HL-60 (cell line): ENCODE results near the gene ACTL6B.

Experiments used
- DNase-seq, 2 experiments: peaks; one replicate each; pipeline ENCODE4 v3.0.0-alpha.2; 2010 to 2020; ENCODE audit warnings: low read depth in 1 of 2, low spot score in 1 of 2
- H3K27ac ChIP-seq: fragments of 250-450 bp; sonication (Bioruptor Pico); replicated peaks from 2 replicates; pipeline ENCODE4 v1.5.1; 2020; ENCODE audit warnings: mild to moderate bottlenecking, moderate library complexity
- H3K27me3 ChIP-seq: fragments of 250-450 bp; sonication (Bioruptor Pico); 2 replicates; pipeline ENCODE4 v1.5.1; 2021; ENCODE audit warnings: mild to moderate bottlenecking, moderate library complexity; ENCODE audit not compliant: insufficient read depth, poor library complexity, severe bottlenecking
- H3K4me3 ChIP-seq: replicated peaks from 2 replicates; pipeline ENCODE4 v1.5.1; 2011; ENCODE audit warnings: mild to moderate bottlenecking, control low read depth, low read length; ENCODE audit not compliant: insufficient read depth
- GABPA ChIP-seq: IDR thresholded peaks from 2 replicates; pipeline ENCODE4 v1.6.1; 2012; ENCODE audit warnings: low read depth
- POLR2AphosphoS5 ChIP-seq: IDR thresholded peaks from 2 replicates; pipeline ENCODE4 v1.6.1; 2012; ENCODE audit warnings: low read depth
- SPI1 ChIP-seq: IDR thresholded peaks from 2 replicates; pipeline ENCODE4 v1.6.1; 2012; ENCODE audit warnings: low read depth, mild to moderate bottlenecking, borderline replicate concordance
- TF ChIP-seq, protein P1 (sequence below): IDR thresholded peaks from one replicate; pipeline ENCODE4 v1.5.1; 2011; ENCODE audit warnings: low read length, control low read depth, inconsistent platforms; ENCODE audit not compliant: insufficient read depth
- TF ChIP-seq, protein P2 (sequence below): IDR thresholded peaks from 2 replicates; pipeline ENCODE4 v1.6.1; 2012; ENCODE audit warnings: low read depth; ENCODE audit not compliant: insufficient replicate concordance

The ACTL6B gene

DNA sequence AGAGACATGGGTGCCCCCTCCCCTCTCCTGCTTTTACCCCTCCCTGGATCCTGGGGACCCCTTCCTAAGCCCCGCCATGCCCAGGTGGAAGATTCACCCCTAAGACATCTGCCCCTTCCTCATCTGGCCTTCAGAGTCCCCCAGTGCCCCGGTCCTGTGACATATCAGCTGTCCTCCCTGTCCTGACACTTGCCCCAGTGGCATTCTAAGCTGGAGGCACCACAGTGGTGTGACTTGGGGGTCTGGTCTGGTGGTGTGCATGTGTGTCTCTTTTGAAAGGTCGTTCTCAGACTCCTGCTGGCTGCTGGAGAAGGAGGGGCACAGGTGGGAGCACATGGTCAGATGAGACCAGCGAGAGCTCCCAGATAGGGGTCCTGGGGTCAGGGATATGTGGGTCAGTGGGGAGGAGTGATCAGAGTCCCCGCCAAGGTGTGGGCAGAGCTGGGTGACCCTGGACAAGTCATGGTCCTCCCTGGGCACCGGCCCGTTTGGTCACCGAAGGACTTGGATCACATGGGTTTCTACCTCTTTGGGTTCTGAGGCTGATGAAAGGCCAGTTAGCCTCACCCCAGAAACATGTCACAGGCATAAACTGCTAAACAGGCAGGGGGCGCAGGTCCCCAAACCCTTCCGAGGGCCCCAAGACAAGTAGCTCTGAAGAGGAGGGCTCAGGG lies 14.3 kb downstream of the ACTL6B start:
- DNase-seq, result no peak
- TF ChIP-seq, protein P1, sequence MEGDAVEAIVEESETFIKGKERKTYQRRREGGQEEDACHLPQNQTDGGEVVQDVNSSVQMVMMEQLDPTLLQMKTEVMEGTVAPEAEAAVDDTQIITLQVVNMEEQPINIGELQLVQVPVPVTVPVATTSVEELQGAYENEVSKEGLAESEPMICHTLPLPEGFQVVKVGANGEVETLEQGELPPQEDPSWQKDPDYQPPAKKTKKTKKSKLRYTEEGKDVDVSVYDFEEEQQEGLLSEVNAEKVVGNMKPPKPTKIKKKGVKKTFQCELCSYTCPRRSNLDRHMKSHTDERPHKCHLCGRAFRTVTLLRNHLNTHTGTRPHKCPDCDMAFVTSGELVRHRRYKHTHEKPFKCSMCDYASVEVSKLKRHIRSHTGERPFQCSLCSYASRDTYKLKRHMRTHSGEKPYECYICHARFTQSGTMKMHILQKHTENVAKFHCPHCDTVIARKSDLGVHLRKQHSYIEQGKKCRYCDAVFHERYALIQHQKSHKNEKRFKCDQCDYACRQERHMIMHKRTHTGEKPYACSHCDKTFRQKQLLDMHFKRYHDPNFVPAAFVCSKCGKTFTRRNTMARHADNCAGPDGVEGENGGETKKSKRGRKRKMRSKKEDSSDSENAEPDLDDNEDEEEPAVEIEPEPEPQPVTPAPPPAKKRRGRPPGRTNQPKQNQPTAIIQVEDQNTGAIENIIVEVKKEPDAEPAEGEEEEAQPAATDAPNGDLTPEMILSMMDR, result no peak
- TF ChIP-seq SPI1, result no peak
- TF ChIP-seq GABPA, result no peak
- TF ChIP-seq, protein P2, sequence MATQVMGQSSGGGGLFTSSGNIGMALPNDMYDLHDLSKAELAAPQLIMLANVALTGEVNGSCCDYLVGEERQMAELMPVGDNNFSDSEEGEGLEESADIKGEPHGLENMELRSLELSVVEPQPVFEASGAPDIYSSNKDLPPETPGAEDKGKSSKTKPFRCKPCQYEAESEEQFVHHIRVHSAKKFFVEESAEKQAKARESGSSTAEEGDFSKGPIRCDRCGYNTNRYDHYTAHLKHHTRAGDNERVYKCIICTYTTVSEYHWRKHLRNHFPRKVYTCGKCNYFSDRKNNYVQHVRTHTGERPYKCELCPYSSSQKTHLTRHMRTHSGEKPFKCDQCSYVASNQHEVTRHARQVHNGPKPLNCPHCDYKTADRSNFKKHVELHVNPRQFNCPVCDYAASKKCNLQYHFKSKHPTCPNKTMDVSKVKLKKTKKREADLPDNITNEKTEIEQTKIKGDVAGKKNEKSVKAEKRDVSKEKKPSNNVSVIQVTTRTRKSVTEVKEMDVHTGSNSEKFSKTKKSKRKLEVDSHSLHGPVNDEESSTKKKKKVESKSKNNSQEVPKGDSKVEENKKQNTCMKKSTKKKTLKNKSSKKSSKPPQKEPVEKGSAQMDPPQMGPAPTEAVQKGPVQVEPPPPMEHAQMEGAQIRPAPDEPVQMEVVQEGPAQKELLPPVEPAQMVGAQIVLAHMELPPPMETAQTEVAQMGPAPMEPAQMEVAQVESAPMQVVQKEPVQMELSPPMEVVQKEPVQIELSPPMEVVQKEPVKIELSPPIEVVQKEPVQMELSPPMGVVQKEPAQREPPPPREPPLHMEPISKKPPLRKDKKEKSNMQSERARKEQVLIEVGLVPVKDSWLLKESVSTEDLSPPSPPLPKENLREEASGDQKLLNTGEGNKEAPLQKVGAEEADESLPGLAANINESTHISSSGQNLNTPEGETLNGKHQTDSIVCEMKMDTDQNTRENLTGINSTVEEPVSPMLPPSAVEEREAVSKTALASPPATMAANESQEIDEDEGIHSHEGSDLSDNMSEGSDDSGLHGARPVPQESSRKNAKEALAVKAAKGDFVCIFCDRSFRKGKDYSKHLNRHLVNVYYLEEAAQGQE, result no peak
- TF ChIP-seq POLR2AphosphoS5, result no peak
- Histone ChIP-seq H3K4me3 (no peak overlapping the region), H3K27me3 (no peaks in the 10 kb centered on the region), H3K27ac (no peak overlapping the region)

DNA sequence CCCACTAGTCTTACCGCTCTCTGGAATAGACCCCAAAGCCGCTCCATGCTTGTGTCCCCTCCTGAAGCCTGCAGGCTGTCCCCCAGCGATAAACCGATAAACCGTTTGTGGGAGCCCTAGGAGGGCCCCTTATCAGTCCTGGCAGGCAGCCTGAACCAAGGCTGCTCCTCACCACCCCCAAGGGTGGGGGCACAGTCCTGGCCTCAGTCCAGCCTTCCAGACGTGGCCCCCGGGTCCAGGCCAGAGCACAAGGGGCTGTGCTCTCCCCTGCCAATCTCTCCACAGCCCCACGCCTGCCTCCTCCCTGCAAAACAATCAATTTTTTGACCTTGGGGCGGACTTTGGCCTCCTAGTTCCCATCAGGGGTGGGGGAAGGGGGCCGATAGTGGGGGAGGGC lies 14.8 kb downstream of the ACTL6B start, which contains the start of gene TFR2:
Gene TFR2 (minus strand): TSS at position 90 of the 397 bp plus-strand sequence. CDS start 43 bp downstream, at position 47.
- H3K4me3 ChIP-seq, result no peak within 1 kb of the TSS
- no peak for DNase-seq
- H3K27me3 ChIP-seq, result no peaks in the 10 kb centered on the region
- TF ChIP-seq, protein P1, result no peak
- TF ChIP-seq GABPA (no peak), SPI1 (no peak), POLR2AphosphoS5 (no peak)
- no peak within 1 kb of the TSS for H3K27ac ChIP-seq

DNA sequence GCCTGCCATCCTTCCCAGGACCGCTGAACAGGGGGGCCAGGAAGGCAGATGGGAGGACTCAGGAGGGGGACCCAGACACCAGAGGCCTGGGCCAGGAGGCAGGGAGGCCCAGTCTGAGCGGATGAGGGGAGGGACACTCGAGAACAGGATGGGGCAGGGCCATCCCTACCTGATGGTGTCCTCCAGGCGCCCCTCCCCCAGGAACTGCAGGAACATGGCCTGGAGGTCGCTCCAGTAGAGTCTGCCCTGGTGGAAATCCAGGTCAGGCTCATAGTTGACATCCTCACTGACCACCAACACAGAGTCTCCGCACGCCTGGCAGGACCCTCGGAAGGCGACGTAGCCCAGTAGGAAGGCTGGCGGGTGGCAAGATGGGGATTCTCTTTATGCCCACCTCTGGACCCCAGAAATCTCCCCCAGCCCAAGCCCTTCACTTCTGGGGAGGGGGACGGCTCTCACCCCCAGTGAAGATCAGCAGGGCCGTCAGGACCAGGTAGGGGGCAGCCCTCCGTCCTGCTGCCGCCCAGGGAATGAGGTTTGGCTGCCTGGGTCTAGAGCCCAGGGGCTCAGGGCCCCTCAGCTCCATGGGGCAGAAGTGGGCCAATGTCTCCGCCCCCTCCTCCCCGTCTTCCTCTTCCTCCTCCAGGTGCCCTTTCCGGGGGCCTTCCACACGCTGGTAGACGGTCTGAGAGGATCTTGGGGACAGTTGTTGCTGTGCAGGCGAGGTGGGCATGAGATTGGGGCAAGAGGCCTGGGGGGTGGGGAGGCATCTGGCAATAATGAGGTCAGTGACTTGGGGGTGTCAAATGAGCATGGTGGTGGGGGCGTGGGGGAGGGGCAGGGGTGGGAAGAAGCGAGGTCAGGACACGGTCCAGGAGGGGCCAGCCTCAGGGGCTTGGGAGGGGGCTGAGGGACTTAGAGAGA lies 15.5 kb downstream of the ACTL6B start:
- TF ChIP-seq GABPA (no peak), POLR2AphosphoS5 (no peak), SPI1 (no peak)
- TF ChIP-seq, protein P1, result no peak
- TF ChIP-seq, protein P2, result no peak
- Histone ChIP-seq H3K27me3 (no peaks in the 10 kb centered on the region), H3K27ac (no peak overlapping the region), H3K4me3 (no peak overlapping the region)
- DNase-seq, result no peak
